ENCODE results near the gene CORO6.

Gene CORO6

GRCh38 chr17:29621751-29622194 lies 939 bp downstream of the CORO6 start:
- Mint-ChIP-seq H3K4me1 (ENCODE audit: low read depth) (peaks cover 60% of the 10 kb centered on the region), H3K36me3 (ENCODE audit: low read depth) (peaks cover 12% of the 10 kb centered on the region), H3K27ac (peak overlapping the region; percentile 12), H3K9me3 (no peaks in the 10 kb centered on the region), H3K4me3 (peak overlapping the region; percentile 82), H3K27me3 (peaks cover 4% of the 10 kb centered on the region)
- DNase-seq, result no peak

- Mint-ChIP-seq H3K4me3 (peak overlapping the region; percentile 82), H3K27me3 (peaks cover 5% of the 10 kb centered on the region), H3K9me3 (no peaks in the 10 kb centered on the region), H3K4me1 (ENCODE audit: low read depth) (peaks cover 65% of the 10 kb centered on the region), H3K27ac (no peak overlapping the region), H3K36me3 (ENCODE audit: low read depth) (peaks cover 10% of the 10 kb centered on the region)
- no peak for DNase-seq
These were observed 1.8 kb downstream of the CORO6 start for GRCh38 chr17:29620779-29621500.

GRCh38 chr17:29620271-29620670 lies 2.4 kb downstream of the CORO6 start:
- H3K4me3 Mint-ChIP-seq, result no peak overlapping the region

GRCh38 chr17:29619251-29619650 lies 3.5 kb downstream of the CORO6 start:
- Mint-ChIP-seq H3K4me1 (ENCODE audit: low read depth) (peaks cover 64% of the 10 kb centered on the region), H3K27me3 (peaks cover 5% of the 10 kb centered on the region), H3K36me3 (ENCODE audit: low read depth) (no peaks in the 10 kb centered on the region), H3K27ac (no peak overlapping the region), H3K4me3 (no peak overlapping the region), H3K9me3 (no peaks in the 10 kb centered on the region)
- DNase-seq, result no peak

More at GRCh38 chr17:29620271-29620670, 2.4 kb downstream of the CORO6 start:
- Mint-ChIP-seq H3K27me3 (peaks cover 5% of the 10 kb centered on the region), H3K27ac (no peak overlapping the region), H3K9me3 (no peaks in the 10 kb centered on the region), H3K36me3 (ENCODE audit: low read depth) (peaks cover 4% of the 10 kb centered on the region), H3K4me1 (ENCODE audit: low read depth) (peaks cover 64% of the 10 kb centered on the region)
- DNase-seq, result no peak

GRCh38 chr17:29618272-29619065 lies 4.2 kb downstream of the CORO6 start:
- H3K27ac Mint-ChIP-seq, result peak overlapping the region; percentile 14
- H3K36me3 Mint-ChIP-seq (ENCODE audit: low read depth), result peaks cover 1% of the 10 kb centered on the region
- peak overlapping the region; percentile 81 for H3K4me3 Mint-ChIP-seq
- no peaks in the 10 kb centered on the region for H3K9me3 Mint-ChIP-seq
- H3K27me3 Mint-ChIP-seq, result peaks cover 5% of the 10 kb centered on the region
- H3K4me1 Mint-ChIP-seq (ENCODE audit: low read depth), result peaks cover 63% of the 10 kb centered on the region
- no peak for DNase-seq

- Mint-ChIP-seq H3K9me3 (no peaks in the 10 kb centered on the region), H3K4me1 (ENCODE audit: low read depth) (peaks cover 57% of the 10 kb centered on the region), H3K27me3 (peaks cover 5% of the 10 kb centered on the region)
These were observed 5.0 kb downstream of the CORO6 start for GRCh38 chr17:29617481-29618271.

GRCh38 chr17:29617125-29617480 lies 5.6 kb downstream of the CORO6 start:
- H3K4me3 Mint-ChIP-seq, result peak overlapping the region; percentile 81
- peak; percentile 95 for DNase-seq
- peaks cover 5% of the 10 kb centered on the region for H3K36me3 Mint-ChIP-seq (ENCODE audit: low read depth)
- H3K9me3 Mint-ChIP-seq, result no peaks in the 10 kb centered on the region
- H3K4me1 Mint-ChIP-seq (ENCODE audit: low read depth), result peaks cover 54% of the 10 kb centered on the region
- peak overlapping the region; percentile 88 for H3K27ac Mint-ChIP-seq
- H3K27me3 Mint-ChIP-seq, result peaks cover 5% of the 10 kb centered on the region

More at GRCh38 chr17:29617481-29618271, 5.0 kb downstream of the CORO6 start:
- Mint-ChIP-seq H3K27ac (peak overlapping the region; percentile 88), H3K36me3 (ENCODE audit: low read depth) (peaks cover 4% of the 10 kb centered on the region), H3K4me3 (peak overlapping the region; percentile 81)
- DNase-seq, result peak; percentile 93

GRCh38 chr17:29616300-29617048 lies 6.2 kb downstream of the CORO6 start:
- DNase-seq, result no peak
- Mint-ChIP-seq H3K27ac (peak overlapping the region; percentile 52), H3K4me1 (ENCODE audit: low read depth) (peaks cover 49% of the 10 kb centered on the region), H3K4me3 (peak overlapping the region; percentile 81), H3K36me3 (ENCODE audit: low read depth) (peaks cover 5% of the 10 kb centered on the region), H3K27me3 (peaks cover 5% of the 10 kb centered on the region), H3K9me3 (no peaks in the 10 kb centered on the region)

GRCh38 chr17:29615492-29616299 lies 7.0 kb downstream of the CORO6 start:
- Mint-ChIP-seq H3K36me3 (ENCODE audit: low read depth) (peaks cover 6% of the 10 kb centered on the region), H3K9me3 (no peaks in the 10 kb centered on the region), H3K27me3 (peaks cover 5% of the 10 kb centered on the region), H3K4me1 (ENCODE audit: low read depth) (peaks cover 44% of the 10 kb centered on the region), H3K4me3 (peak overlapping the region; percentile 81), H3K27ac (peak overlapping the region; percentile 69)
- DNase-seq, result peak; percentile 92

- H3K4me3 Mint-ChIP-seq, result peak overlapping the region; percentile 81
- peaks cover 9% of the 10 kb centered on the region for H3K36me3 Mint-ChIP-seq (ENCODE audit: low read depth)
- peak overlapping the region; percentile 58 for H3K27ac Mint-ChIP-seq
These were observed 7.7 kb downstream of the CORO6 start for GRCh38 chr17:29615048-29615385.

GRCh38 chr17:29614349-29615047 lies 8.2 kb downstream of the CORO6 start:
- Mint-ChIP-seq H3K27me3 (peaks cover 5% of the 10 kb centered on the region), H3K36me3 (ENCODE audit: low read depth) (peaks cover 11% of the 10 kb centered on the region), H3K4me3 (peak overlapping the region; percentile 81), H3K9me3 (no peaks in the 10 kb centered on the region), H3K4me1 (ENCODE audit: low read depth) (peaks cover 44% of the 10 kb centered on the region), H3K27ac (no peak overlapping the region)
- DNase-seq, result no peak

More at GRCh38 chr17:29615048-29615385, 7.7 kb downstream of the CORO6 start:
- no peak for DNase-seq
- Mint-ChIP-seq H3K9me3 (no peaks in the 10 kb centered on the region), H3K27me3 (peaks cover 5% of the 10 kb centered on the region), H3K4me1 (ENCODE audit: low read depth) (peaks cover 44% of the 10 kb centered on the region)

- peaks cover 16% of the 10 kb centered on the region for H3K36me3 Mint-ChIP-seq (ENCODE audit: low read depth)
- no peak for DNase-seq
- no peak overlapping the region for H3K4me3 Mint-ChIP-seq
- peaks cover 44% of the 10 kb centered on the region for H3K4me1 Mint-ChIP-seq (ENCODE audit: low read depth)
- H3K9me3 Mint-ChIP-seq, result no peaks in the 10 kb centered on the region
- peaks cover 5% of the 10 kb centered on the region for H3K27me3 Mint-ChIP-seq
- H3K27ac Mint-ChIP-seq, result no peak overlapping the region
These were observed 8.9 kb downstream of the CORO6 start for GRCh38 chr17:29613856-29614255.

- Mint-ChIP-seq H3K4me1 (ENCODE audit: low read depth) (peaks cover 44% of the 10 kb centered on the region), H3K9me3 (no peaks in the 10 kb centered on the region), H3K4me3 (no peak overlapping the region), H3K27me3 (peaks cover 5% of the 10 kb centered on the region), H3K27ac (no peak overlapping the region), H3K36me3 (ENCODE audit: low read depth) (peaks cover 16% of the 10 kb centered on the region)
- DNase-seq, result peak; percentile 99
These were observed 9.3 kb downstream of the CORO6 start for GRCh38 chr17:29613352-29613837.

Data from activated T-cell treated with anti-CD3 and anti-CD28 coated beads, Interleukin-2, amount 50 U/mL, for 24 hours (primary cell).